H9 (cell line): ENCODE data around the gene OR2L8. TPM values are rescaled to one million over a fixed set of nuclear protein-coding genes. Genes with fewer than 3 reads are reported as not detected.

ENCODE experiments used
- DNase-seq: peaks from one replicate; pipeline ENCODE4 v3.0.0-alpha.2; 2017
- H2AFZ ChIP-seq: one replicate; pipeline ENCODE4 v1.6.1; 2013; ENCODE audit warnings: mild to moderate bottlenecking, low read length, control low read depth, moderate library complexity
- H2AK5ac ChIP-seq: 2 replicates; pipeline ENCODE4 v1.6.1; 2013; ENCODE audit warnings: low read length, control low read depth, mixed read lengths; ENCODE audit not compliant: insufficient read length
- H2BK120ac ChIP-seq: one replicate; pipeline ENCODE4 v1.6.1; 2013; ENCODE audit warnings: low read depth, mild to moderate bottlenecking, low read length, control low read depth, inconsistent platforms; ENCODE audit not compliant: poor library complexity, severe bottlenecking
- H2BK12ac ChIP-seq: 2 replicates; pipeline ENCODE4 v1.6.1; 2013; ENCODE audit warnings: low read length, control low read depth, mixed read lengths, low read depth; ENCODE audit not compliant: insufficient read length
- H2BK15ac ChIP-seq: 2 replicates; pipeline ENCODE4 v1.6.1; 2013; ENCODE audit warnings: low read depth, low read length, control low read depth
- H2BK20ac ChIP-seq: one replicate; pipeline ENCODE4 v1.6.1; 2013; ENCODE audit warnings: low read depth, mild to moderate bottlenecking, low read length, control low read depth, inconsistent platforms; ENCODE audit not compliant: poor library complexity, severe bottlenecking
- H2BK5ac ChIP-seq: 2 replicates; pipeline ENCODE4 v1.6.1; 2013; ENCODE audit warnings: low read length, control low read depth, mixed read lengths; ENCODE audit not compliant: insufficient read length
- H3K14ac ChIP-seq: 2 replicates; pipeline ENCODE4 v1.6.1; 2013; ENCODE audit warnings: low read length, control low read depth; ENCODE audit not compliant: insufficient read depth
- H3K18ac ChIP-seq: 2 replicates; pipeline ENCODE4 v1.6.1; 2013; ENCODE audit warnings: low read depth, mild to moderate bottlenecking, mixed read lengths, low read length, control low read depth; ENCODE audit not compliant: insufficient read length
- H3K23ac ChIP-seq: 2 replicates; pipeline ENCODE4 v1.6.1; 2013; ENCODE audit warnings: low read length, control low read depth, mixed read lengths, low read depth; ENCODE audit not compliant: insufficient read length
- H3K23me2 ChIP-seq: 2 replicates; pipeline ENCODE4 v1.6.1; 2013; ENCODE audit warnings: low read depth, mild to moderate bottlenecking, mixed read lengths, low read length, control low read depth; ENCODE audit not compliant: insufficient read length, poor library complexity, severe bottlenecking
- H3K27ac ChIP-seq: 2 replicates; pipeline ENCODE4 v1.5.1; 2013; ENCODE audit warnings: low read length, control low read depth, mixed read lengths, low read depth; ENCODE audit not compliant: insufficient read length
- H3K27me3 ChIP-seq: 2 replicates; pipeline ENCODE4 v1.6.1; 2013; ENCODE audit warnings: low read length, control low read depth, inconsistent platforms; ENCODE audit not compliant: insufficient read depth
- H3K4ac ChIP-seq: 2 replicates; pipeline ENCODE4 v1.6.1; 2013; ENCODE audit warnings: low read depth, mild to moderate bottlenecking, control low read depth, inconsistent platforms, low read length, moderate library complexity
- H3K4me1 ChIP-seq: 2 replicates; pipeline ENCODE4 v1.6.1; 2013; ENCODE audit warnings: low read length, control low read depth, inconsistent platforms; ENCODE audit not compliant: insufficient read depth
- H3K4me2 ChIP-seq: 2 replicates; pipeline ENCODE4 v1.6.1; 2013; ENCODE audit warnings: low read length, control low read depth, mixed read lengths; ENCODE audit not compliant: insufficient read length, insufficient read depth
- H3K56ac ChIP-seq: 2 replicates; pipeline ENCODE4 v1.6.1; 2013; ENCODE audit warnings: low read depth, mild to moderate bottlenecking, mixed read lengths, low read length, control low read depth; ENCODE audit not compliant: insufficient read length
- H3K79me1 ChIP-seq: 2 replicates; pipeline ENCODE4 v1.6.1; 2013; ENCODE audit warnings: low read depth, mild to moderate bottlenecking, moderate library complexity, low read length, control low read depth, inconsistent platforms; ENCODE audit not compliant: insufficient read depth, poor library complexity, severe bottlenecking
- H3K79me2 ChIP-seq: 2 replicates; pipeline ENCODE4 v1.6.1; 2013; ENCODE audit warnings: low read length, control low read depth, inconsistent platforms; ENCODE audit not compliant: insufficient read depth
- H3K9ac ChIP-seq: 2 replicates; pipeline ENCODE4 v1.6.1; 2013; ENCODE audit warnings: low read length, control low read depth, mixed read lengths; ENCODE audit not compliant: insufficient read length; ENCODE audit errors: extremely low read depth
- H3K9me3 ChIP-seq: one replicate; pipeline ENCODE4 v1.6.1; 2013; ENCODE audit warnings: low read depth, low read length, inconsistent platforms; ENCODE audit not compliant: control insufficient read depth
- H3T11ph ChIP-seq: one replicate; pipeline ENCODE4 v1.6.1; 2013; ENCODE audit warnings: mild to moderate bottlenecking, low read length, control low read depth, inconsistent platforms
- H4K20me1 ChIP-seq: one replicate; pipeline ENCODE4 v1.6.1; 2013; ENCODE audit not compliant: control insufficient read depth, insufficient read length, insufficient read depth
- H4K5ac ChIP-seq: 2 replicates; pipeline ENCODE4 v1.6.1; 2013; ENCODE audit warnings: low read depth, mild to moderate bottlenecking, mixed read lengths, low read length, control low read depth; ENCODE audit not compliant: insufficient read length
- H4K8ac ChIP-seq: replicated peaks from 2 replicates; pipeline ENCODE4 v1.6.1; 2013; ENCODE audit warnings: low read length, control low read depth, mixed read lengths, low read depth; ENCODE audit not compliant: insufficient read length
- H4K91ac ChIP-seq: 2 replicates; pipeline ENCODE4 v1.6.1; 2013; ENCODE audit warnings: low read depth, mild to moderate bottlenecking, moderate library complexity, mixed read lengths, low read length, control low read depth; ENCODE audit not compliant: insufficient read length
- H3K27ac Mint-ChIP-seq, 3 experiments: 2 replicates in 2 of 3; 3 replicates in 1 of 3; pipeline ENCODE4 v1.8.0; 2020 to 2021; ENCODE audit warnings: mixed read lengths in 3 of 3, mild to moderate bottlenecking in 1 of 3, moderate library complexity in 1 of 3
- H3K27me3 Mint-ChIP-seq: 2 replicates; pipeline ENCODE4 v1.8.0; 2021; ENCODE audit warnings: low read depth, mild to moderate bottlenecking, moderate library complexity, mixed read lengths
- H3K36me3 Mint-ChIP-seq, 3 experiments: 2 replicates in 2 of 3; 3 replicates in 1 of 3; pipeline ENCODE4 v1.8.0; 2020 to 2021; ENCODE audit warnings: low read depth in 3 of 3, mixed read lengths in 3 of 3; ENCODE audit not compliant: insufficient read depth in 1 of 3
- H3K4me1 Mint-ChIP-seq, 2 experiments: 2 replicates each; pipeline ENCODE4 v1.8.0; 2020; ENCODE audit warnings: mixed read lengths in 2 of 2
- H3K4me3 Mint-ChIP-seq, 2 experiments: 2 replicates in 1 of 2; 3 replicates in 1 of 2; pipeline ENCODE4 v1.8.0; 2020 to 2021; ENCODE audit warnings: mild to moderate bottlenecking in 2 of 2, mixed read lengths in 2 of 2, moderate library complexity in 1 of 2
- H3K9me3 Mint-ChIP-seq, 2 experiments: 2 replicates in 1 of 2; 3 replicates in 1 of 2; pipeline ENCODE4 v1.8.0; 2020; ENCODE audit warnings: mild to moderate bottlenecking in 2 of 2, mixed read lengths in 2 of 2, moderate library complexity in 1 of 2
- CTCF ChIP-seq: fragments of 200-600 bp; sonication (generic); conservative IDR thresholded peaks from 3 replicates; pipeline ENCODE4 v1.8.0; 2021; ENCODE audit warnings: antibody characterized with exemption, mild to moderate bottlenecking
- WGBS: extraction: QIAGEN DNeasy Blood & Tissue Kit; methylation state at CpG from one replicate; pipeline ENCODE4 v1.1.7; 2013; ENCODE audit warnings: missing lambda C conversion rate, low lambda C conversion rate, mixed read lengths; ENCODE audit not compliant: insufficient read length; ENCODE audit errors: extremely low coverage; 5-methylcytosine and 5-hydroxymethylcytosine counted together
- total RNA-seq: library from RNA; stranded (reverse); gene quantifications from 2 replicates; pipeline ENCODE4 v1.2.1, GENCODE V29; 2021

Gene OR2L8
- total RNA-seq, 1 experiment from 2014 or later = 0.24 TPM

- Histone ChIP-seq H3K27ac (no peak overlapping the region), H4K8ac (no peak overlapping the region), H2AK5ac (no peak overlapping the region), H3K4ac (no peak overlapping the region), H3K56ac (no peak overlapping the region), H4K5ac (no peak overlapping the region), H3K27me3 (no peaks in the 10 kb centered on the region), H3K14ac (no peak overlapping the region), H3K79me1 (no peaks in the 10 kb centered on the region), H3K18ac (no peak overlapping the region), H2BK5ac (no peak overlapping the region), H3K4me2 (no peak overlapping the region), H2BK12ac (no peak overlapping the region), H3K9ac (no peak overlapping the region), H3K9me3 (peaks cover 67% of the 10 kb centered on the region), H2BK15ac (no peak overlapping the region), H2BK20ac (no peak overlapping the region), H3K23ac (no peak overlapping the region), H3K79me2 (no peaks in the 10 kb centered on the region), H3K4me1 (no peaks in the 10 kb centered on the region), H4K91ac (no peak overlapping the region), H3T11ph (no peak overlapping the region), H2BK120ac (no peak overlapping the region), H2AFZ (no peak overlapping the region), H3K23me2 (no peaks in the 10 kb centered on the region), H4K20me1 (no peaks in the 10 kb centered on the region)
- no peak overlapping the region for H3K27ac Mint-ChIP-seq
- WGBS = no CpG with 5 or more reads among the region's 2 CpGs
- peaks cover 76 to 78% of the 10 kb centered on the region in 2 experiments for H3K9me3 Mint-ChIP-seq
- H3K4me1 Mint-ChIP-seq = no peaks in the 10 kb centered on the region
- no peak overlapping the region for H3K4me3 Mint-ChIP-seq
- no peak for DNase-seq
- H3K36me3 Mint-ChIP-seq = peaks cover 3 to 30% (median 5%) of the 10 kb centered on the region in 3 experiments; a peak in 4 of 7 replicates
- no peaks in the 10 kb centered on the region; the same call in none of the 2 replicates for H3K27me3 Mint-ChIP-seq
- no peak for TF ChIP-seq CTCF
Observed at GRCh38 chr1:247992986-247993385, 44.3 kb downstream of the OR2L8 start.
